ENCODE data around the gene WIF1.

- TF ChIP-seq, protein P1, sequence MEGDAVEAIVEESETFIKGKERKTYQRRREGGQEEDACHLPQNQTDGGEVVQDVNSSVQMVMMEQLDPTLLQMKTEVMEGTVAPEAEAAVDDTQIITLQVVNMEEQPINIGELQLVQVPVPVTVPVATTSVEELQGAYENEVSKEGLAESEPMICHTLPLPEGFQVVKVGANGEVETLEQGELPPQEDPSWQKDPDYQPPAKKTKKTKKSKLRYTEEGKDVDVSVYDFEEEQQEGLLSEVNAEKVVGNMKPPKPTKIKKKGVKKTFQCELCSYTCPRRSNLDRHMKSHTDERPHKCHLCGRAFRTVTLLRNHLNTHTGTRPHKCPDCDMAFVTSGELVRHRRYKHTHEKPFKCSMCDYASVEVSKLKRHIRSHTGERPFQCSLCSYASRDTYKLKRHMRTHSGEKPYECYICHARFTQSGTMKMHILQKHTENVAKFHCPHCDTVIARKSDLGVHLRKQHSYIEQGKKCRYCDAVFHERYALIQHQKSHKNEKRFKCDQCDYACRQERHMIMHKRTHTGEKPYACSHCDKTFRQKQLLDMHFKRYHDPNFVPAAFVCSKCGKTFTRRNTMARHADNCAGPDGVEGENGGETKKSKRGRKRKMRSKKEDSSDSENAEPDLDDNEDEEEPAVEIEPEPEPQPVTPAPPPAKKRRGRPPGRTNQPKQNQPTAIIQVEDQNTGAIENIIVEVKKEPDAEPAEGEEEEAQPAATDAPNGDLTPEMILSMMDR (IDR thresholded peaks at IDR 0.05; ENCODE audit: low read depth, low read length, poor library complexity, severe bottlenecking) = no peak
- TF ChIP-seq EZH2phosphoT487 (IDR thresholded peaks at IDR 0.05; ENCODE audit: borderline replicate concordance, low read length) = no peak
These were observed 26.3 kb upstream of the WIF1 start for GRCh38 chr12:65147312-65147905.

All from DOHH2 (cell line).